DND-41 (cell line): ENCODE measurements around the gene AP2A2.
"Not testable (repeated sequence)": the region's sequence is repeated elsewhere in the genome, so short reads cannot be mapped to it uniquely, and the experiment has no call there.

Source experiments
- ATAC-seq: fragments of 200-7000 bp; cut with Tn5 transposase; 3 replicates; pipeline ENCODE4 v1.9.1; 2021; ENCODE audit warnings: low read depth; ENCODE audit not compliant: insufficient read depth
- DNase-seq: peaks from one replicate; pipeline ENCODE4 v3.0.0-alpha.2; 2020
- H2AFZ ChIP-seq: 2 replicates; pipeline ENCODE4 v1.6.0; 2012; ENCODE audit warnings: low read depth, low read length
- H3K27ac ChIP-seq: 2 replicates; pipeline ENCODE4 v1.5.1; 2012; ENCODE audit warnings: low read length, inconsistent platforms
- H3K27me3 ChIP-seq: fragments of 200-600 bp; sonication (generic); 2 replicates; pipeline ENCODE4 v1.6.0; 2012; ENCODE audit warnings: low read length, mild to moderate bottlenecking, inconsistent platforms; ENCODE audit not compliant: insufficient read depth, poor library complexity
- H3K36me3 ChIP-seq: 2 replicates; pipeline ENCODE4 v1.5.1; 2012; ENCODE audit warnings: low read length, inconsistent platforms; ENCODE audit not compliant: insufficient read depth
- H3K4me1 ChIP-seq: 2 replicates; pipeline ENCODE4 v1.5.1; 2012; ENCODE audit warnings: mild to moderate bottlenecking, low read length; ENCODE audit not compliant: insufficient read depth
- H3K4me2 ChIP-seq: 2 replicates; pipeline ENCODE4 v1.6.0; 2012; ENCODE audit warnings: mild to moderate bottlenecking, moderate library complexity, low read length, inconsistent platforms; ENCODE audit not compliant: insufficient read depth
- H3K4me3 ChIP-seq, 2 experiments: fragments of 200-600 bp in 1 of 2; shearing (Covaris generic) in 1 of 2; 2 replicates each; pipeline ENCODE4 v1.5.1; 2012 to 2016; ENCODE audit warnings: inconsistent platforms in 2 of 2, low read length in 2 of 2, mild to moderate bottlenecking in 2 of 2, low read depth in 1 of 2, moderate library complexity in 1 of 2
- H3K79me2 ChIP-seq: 2 replicates; pipeline ENCODE4 v1.6.0; 2012; ENCODE audit warnings: low read length, inconsistent platforms; ENCODE audit not compliant: insufficient read depth
- H3K9ac ChIP-seq: 2 replicates; pipeline ENCODE4 v1.6.0; 2012; ENCODE audit warnings: low read depth, mild to moderate bottlenecking, inconsistent platforms, low read length, moderate library complexity
- H3K9me3 ChIP-seq: 2 replicates; pipeline ENCODE4 v1.5.1; 2012; ENCODE audit warnings: low read length, moderate library complexity, mild to moderate bottlenecking, inconsistent platforms; ENCODE audit not compliant: insufficient read depth, severe bottlenecking
- H4K20me1 ChIP-seq: 2 replicates; pipeline ENCODE4 v1.6.0; 2012; ENCODE audit warnings: low read length; ENCODE audit not compliant: insufficient read depth
- CTCF ChIP-seq: IDR thresholded peaks from 2 replicates; pipeline ENCODE4 v1.5.1; 2012; ENCODE audit warnings: borderline replicate concordance, low read length, moderate library complexity, mild to moderate bottlenecking; ENCODE audit not compliant: poor library complexity, severe bottlenecking; ENCODE audit errors: extremely low read depth
- EZH2 ChIP-seq: IDR thresholded peaks from 3 replicates; pipeline ENCODE4 v1.6.1; 2012; ENCODE audit warnings: borderline replicate concordance, low read depth, mild to moderate bottlenecking, moderate library complexity, low read length, inconsistent platforms; ENCODE audit not compliant: severe bottlenecking

AP2A2 gene

GRCh38 chr11:1015064-1015463, 89.4 kb downstream of the AP2A2 start:
- H3K4me1 ChIP-seq, result no peaks in the 10 kb centered on the region
- ATAC-seq (no peak), DNase-seq (no peak)
- H4K20me1 ChIP-seq, result peaks cover 6% of the 10 kb centered on the region
- peaks cover 19% of the 10 kb centered on the region for H3K36me3 ChIP-seq
- H2AFZ ChIP-seq, result no peak overlapping the region
- H3K9me3 ChIP-seq, result no peaks in the 10 kb centered on the region
- no peaks in the 10 kb centered on the region for H3K79me2 ChIP-seq
- TF ChIP-seq EZH2 (no peak), CTCF (no peak)
- H3K27me3 ChIP-seq, result no peaks in the 10 kb centered on the region
- H3K4me2 ChIP-seq, result no peak overlapping the region
- no peak overlapping the region for H3K9ac ChIP-seq
- H3K4me3 ChIP-seq, result no peak overlapping the region
- H3K27ac ChIP-seq, result no peak overlapping the region

- Histone ChIP-seq H3K4me1 (no peaks in the 10 kb centered on the region), H3K27ac (no peak overlapping the region), H3K9ac (no peak overlapping the region), H3K9me3 (no peaks in the 10 kb centered on the region), H3K4me2 (no peak overlapping the region), H3K4me3 (no peak overlapping the region), H4K20me1 (peaks cover 6% of the 10 kb centered on the region), H3K36me3 (peaks cover 10% of the 10 kb centered on the region), H2AFZ (no peak overlapping the region), H3K27me3 (no peaks in the 10 kb centered on the region), H3K79me2 (no peaks in the 10 kb centered on the region)
- DNase-seq (no peak), ATAC-seq (no peak)
- no peak for TF ChIP-seq EZH2
Observed at GRCh38 chr11:1015826-1016545, 90.3 kb downstream of the AP2A2 start.

- H4K20me1 ChIP-seq, H3K27ac ChIP-seq, DNase-seq: not testable (repeated sequence)
Observed at GRCh38 chr11:1016610-1017126, 91.0 kb downstream of the AP2A2 start.

GRCh38 chr11:1017269-1018005, 91.8 kb downstream of the AP2A2 start:
- no peak overlapping the region for H3K4me2 ChIP-seq
- no peaks in the 10 kb centered on the region for H3K4me1 ChIP-seq
- TF ChIP-seq EZH2 (no peak), CTCF (no peak)
- no peak overlapping the region for H3K27ac ChIP-seq
- no peak overlapping the region for H2AFZ ChIP-seq
- H3K4me3 ChIP-seq, result no peak overlapping the region
- H3K27me3 ChIP-seq, result no peaks in the 10 kb centered on the region
- peaks cover 6% of the 10 kb centered on the region for H4K20me1 ChIP-seq
- ATAC-seq, result no peak
- H3K36me3 ChIP-seq, result no peaks in the 10 kb centered on the region
- DNase-seq, result no peak
- H3K9me3 ChIP-seq, result no peaks in the 10 kb centered on the region
- no peaks in the 10 kb centered on the region for H3K79me2 ChIP-seq
- no peak overlapping the region for H3K9ac ChIP-seq

More at GRCh38 chr11:1016610-1017126, 91.0 kb downstream of the AP2A2 start:
- H3K4me3 ChIP-seq, H2AFZ ChIP-seq, H3K79me2 ChIP-seq, H3K9ac ChIP-seq, H3K4me2 ChIP-seq, H3K36me3 ChIP-seq, H3K4me1 ChIP-seq, ATAC-seq, H3K9me3 ChIP-seq, H3K27me3 ChIP-seq: not testable (repeated sequence)
